ENCODE data around the gene SNRPA. TPM values are rescaled to one million over a fixed set of nuclear protein-coding genes. Genes with fewer than 3 reads are reported as not detected.

SNRPA gene
- total RNA-seq, 2 experiments from 2014 or later, result 214 to 315 TPM

GRCh38 chr19:40743926-40744325 lies 7.1 kb upstream of the SNRPA start:
- Histone ChIP-seq H3K36me3 (ENCODE audit: insufficient read depth, low read length) (peaks cover 10% of the 10 kb centered on the region; the same call in 1 of the 2 replicates), H3K4me1 (ENCODE audit: insufficient read depth, low read length, poor library complexity, severe bottlenecking) (peaks cover 13% of the 10 kb centered on the region), H3K9me2 (ENCODE audit: insufficient read depth, low read length) (no peaks in the 10 kb centered on the region), H3K27ac (ENCODE audit: low read depth, low read length, poor library complexity, severe bottlenecking) (no peak overlapping the region), H3K79me2 (ENCODE audit: insufficient read depth, low read depth, low read length) (peaks cover 6% of the 10 kb centered on the region; the same call in 1 of the 2 replicates), H3K4me3 (ENCODE audit: low read depth, low read length, poor library complexity, severe bottlenecking) (no peak overlapping the region), H3K4me2 (ENCODE audit: low read length) (no peak overlapping the region), H4K20me1 (ENCODE audit: insufficient read depth, low read length) (no peaks in the 10 kb centered on the region), H3K9me3 (ENCODE audit: low read length) (no peaks in the 10 kb centered on the region), H2AFZ (ENCODE audit: low read length) (no peak overlapping the region)
- TF ChIP-seq CTCF (conservative IDR thresholded peaks at IDR 0.05; ENCODE audit: low read length) (no peak), EZH2phosphoT487 (IDR thresholded peaks at IDR 0.05; ENCODE audit: borderline replicate concordance, low read depth, low read length) (no peak)
- DNase-seq (ENCODE audit: low spot score), result no peak
- intact Hi-C loops (cut with micrococcal nuclease; ENCODE audit: unreplicated experiment), result no loop called here
- no TSS peak for BruUV-seq (replicated peaks)
- ChIA-PET POLR2A (interaction anchor here (0.9 kb wide), 1 partner anchor 17 kb away, joined by 3 read pairs; no protein-coding TSS in a partner anchor), CTCF (ENCODE audit: unreplicated experiment) (no interaction called here)

DNA sequence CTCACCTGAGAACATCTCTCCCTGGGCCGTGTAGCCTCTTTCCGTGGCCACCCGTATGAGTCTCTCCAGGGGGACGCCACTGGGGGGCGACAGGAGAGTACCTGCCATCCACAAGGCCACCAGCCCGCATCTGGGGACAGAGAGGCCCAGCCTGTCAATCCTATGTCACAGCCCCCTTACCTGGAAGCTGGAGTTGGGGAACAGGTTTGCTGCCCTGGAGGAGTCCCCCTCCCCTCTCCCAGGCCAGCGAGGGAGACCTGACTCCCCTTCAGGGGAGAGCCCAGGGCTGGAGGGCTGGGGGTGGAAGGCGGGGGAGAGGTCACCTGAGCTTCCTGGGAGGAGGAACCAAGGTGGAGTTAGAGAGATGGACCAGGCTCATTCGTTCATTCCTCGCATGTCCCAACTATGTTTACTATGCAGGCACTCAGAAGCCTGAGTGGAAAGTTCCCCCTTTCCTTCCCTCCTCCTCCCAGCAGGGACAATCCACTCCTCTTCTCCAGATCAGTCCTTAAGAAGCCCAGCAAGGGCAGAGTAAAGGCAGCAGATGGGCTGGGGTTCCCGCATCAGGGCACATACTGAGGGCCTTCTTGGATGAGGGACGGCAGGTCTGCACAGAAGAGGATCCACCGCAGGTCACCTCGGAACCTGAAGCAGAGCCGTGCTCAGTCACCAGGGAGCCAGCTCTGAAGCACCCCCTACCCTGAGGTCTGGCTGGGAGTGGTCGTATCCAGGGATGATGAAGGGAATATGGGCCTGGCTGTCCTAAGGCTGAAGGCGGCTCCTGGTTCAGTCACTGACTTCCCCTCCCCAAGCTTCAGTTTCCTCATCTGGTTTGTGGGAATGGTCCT lies 6.2 kb upstream of the SNRPA start:
- peak; percentile 41 for DNase-seq (ENCODE audit: low spot score)
- Histone ChIP-seq H3K4me3 (ENCODE audit: low read depth, low read length, poor library complexity, severe bottlenecking) (no peak overlapping the region), H2AFZ (ENCODE audit: low read length) (no peak overlapping the region), H3K36me3 (ENCODE audit: insufficient read depth, low read length) (peaks cover 10% of the 10 kb centered on the region; the same call in 1 of the 2 replicates), H4K20me1 (ENCODE audit: insufficient read depth, low read length) (no peaks in the 10 kb centered on the region), H3K4me1 (ENCODE audit: insufficient read depth, low read length, poor library complexity, severe bottlenecking) (peaks cover 22% of the 10 kb centered on the region), H3K4me2 (ENCODE audit: low read length) (no peak overlapping the region), H3K79me2 (ENCODE audit: insufficient read depth, low read depth, low read length) (peaks cover 15% of the 10 kb centered on the region; the same call in 1 of the 2 replicates), H3K9me3 (ENCODE audit: low read length) (no peaks in the 10 kb centered on the region), H3K9me2 (ENCODE audit: insufficient read depth, low read length) (no peaks in the 10 kb centered on the region), H3K27ac (ENCODE audit: low read depth, low read length, poor library complexity, severe bottlenecking) (no peak overlapping the region)
- POLR2A ChIA-PET, result no interaction called here
- BruUV-seq (replicated peaks), result no TSS peak
- CTCF ChIA-PET (ENCODE audit: unreplicated experiment), result no interaction called here
- no peak for TF ChIP-seq EZH2phosphoT487 (IDR thresholded peaks at IDR 0.05; ENCODE audit: borderline replicate concordance, low read depth, low read length)
- peak; percentile 60 for TF ChIP-seq CTCF (conservative IDR thresholded peaks at IDR 0.05; ENCODE audit: low read length)
- intact Hi-C loops (cut with micrococcal nuclease; ENCODE audit: unreplicated experiment), result no loop called here

- no peak overlapping the region for H3K4me2 ChIP-seq (ENCODE audit: low read length)
- ChIA-PET CTCF (ENCODE audit: unreplicated experiment) (no interaction called here), POLR2A (no interaction called here)
- no TSS peak for BruUV-seq (replicated peaks)
- peaks cover 10% of the 10 kb centered on the region; the same call in 1 of the 2 replicates for H3K36me3 ChIP-seq (ENCODE audit: insufficient read depth, low read length)
- H3K79me2 ChIP-seq (ENCODE audit: insufficient read depth, low read depth, low read length), result peaks cover 19% of the 10 kb centered on the region; the same call in 1 of the 2 replicates
- H3K9me3 ChIP-seq (ENCODE audit: low read length), result no peaks in the 10 kb centered on the region
- H3K4me3 ChIP-seq (ENCODE audit: low read depth, low read length, poor library complexity, severe bottlenecking), result no peak overlapping the region
- H3K9me2 ChIP-seq (ENCODE audit: insufficient read depth, low read length), result no peaks in the 10 kb centered on the region
- no peak for TF ChIP-seq EZH2phosphoT487 (IDR thresholded peaks at IDR 0.05; ENCODE audit: borderline replicate concordance, low read depth, low read length)
- no peak for TF ChIP-seq CTCF (conservative IDR thresholded peaks at IDR 0.05; ENCODE audit: low read length)
- no peak overlapping the region for H2AFZ ChIP-seq (ENCODE audit: low read length)
- no peak for DNase-seq (ENCODE audit: low spot score)
- no peaks in the 10 kb centered on the region for H4K20me1 ChIP-seq (ENCODE audit: insufficient read depth, low read length)
- peaks cover 25% of the 10 kb centered on the region for H3K4me1 ChIP-seq (ENCODE audit: insufficient read depth, low read length, poor library complexity, severe bottlenecking)
- intact Hi-C loops (cut with micrococcal nuclease; ENCODE audit: unreplicated experiment), result no loop called here
- no peak overlapping the region for H3K27ac ChIP-seq (ENCODE audit: low read depth, low read length, poor library complexity, severe bottlenecking)
Measured at GRCh38 chr19:40745402-40745780, 5.6 kb upstream of the SNRPA start.

All from OCI-LY7 (cell line).